ENCODE data around the gene POFUT1. TPM values are rescaled to one million over a fixed set of nuclear protein-coding genes. Genes with fewer than 3 reads are reported as not detected.

The POFUT1 gene
- total and polyA plus RNA-seq, 9 of the 15 experiments (the other 6 are each of a cell fraction or from before 2014, with no cell fraction given), result 3.5 to 44.7 (median 23.5) TPM

DNA sequence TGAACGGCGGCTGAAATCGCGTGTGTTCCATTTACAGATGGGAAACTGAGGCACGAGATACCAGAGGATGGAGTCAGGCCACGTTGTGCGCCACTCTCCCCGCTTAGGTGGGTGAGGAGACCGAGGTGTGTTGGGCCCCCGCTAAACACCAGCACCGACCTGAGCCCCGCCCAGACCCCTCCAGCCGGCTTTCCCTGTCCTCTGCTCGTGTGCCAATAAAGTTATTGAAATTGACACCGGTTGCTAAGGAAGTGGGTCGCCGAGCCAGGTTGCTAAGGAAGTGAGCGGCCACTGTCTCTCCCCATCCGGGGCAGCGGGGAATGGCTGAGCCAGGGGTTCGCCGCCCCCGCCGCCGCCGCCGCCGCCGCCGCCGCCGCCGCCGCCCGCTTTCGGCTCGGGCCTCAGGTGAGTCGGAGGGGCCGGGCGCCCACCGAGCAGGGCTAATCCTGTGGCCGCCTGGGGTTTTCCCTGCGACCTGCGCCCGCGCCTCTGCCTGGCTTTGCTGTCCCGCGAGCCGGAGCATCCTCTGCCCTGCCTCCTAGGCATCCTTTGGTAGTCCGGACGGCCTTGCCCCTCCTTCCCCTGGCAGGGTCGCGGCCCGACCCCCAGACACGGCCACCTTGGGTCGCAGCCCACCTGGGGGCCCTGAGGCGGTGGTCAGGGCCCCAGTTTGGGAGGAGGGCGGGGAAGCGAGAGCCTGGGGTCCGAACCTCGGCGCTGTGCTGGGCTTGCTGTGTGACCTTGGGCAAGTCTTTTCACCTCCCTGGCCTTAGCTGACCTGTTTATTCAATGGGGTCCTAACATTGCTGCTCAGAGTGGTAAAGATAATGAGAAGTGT lies 69.9 kb downstream of the POFUT1 start, which contains the start of gene KIF3B (continued):
- TF ChIP-seq, protein P1, sequence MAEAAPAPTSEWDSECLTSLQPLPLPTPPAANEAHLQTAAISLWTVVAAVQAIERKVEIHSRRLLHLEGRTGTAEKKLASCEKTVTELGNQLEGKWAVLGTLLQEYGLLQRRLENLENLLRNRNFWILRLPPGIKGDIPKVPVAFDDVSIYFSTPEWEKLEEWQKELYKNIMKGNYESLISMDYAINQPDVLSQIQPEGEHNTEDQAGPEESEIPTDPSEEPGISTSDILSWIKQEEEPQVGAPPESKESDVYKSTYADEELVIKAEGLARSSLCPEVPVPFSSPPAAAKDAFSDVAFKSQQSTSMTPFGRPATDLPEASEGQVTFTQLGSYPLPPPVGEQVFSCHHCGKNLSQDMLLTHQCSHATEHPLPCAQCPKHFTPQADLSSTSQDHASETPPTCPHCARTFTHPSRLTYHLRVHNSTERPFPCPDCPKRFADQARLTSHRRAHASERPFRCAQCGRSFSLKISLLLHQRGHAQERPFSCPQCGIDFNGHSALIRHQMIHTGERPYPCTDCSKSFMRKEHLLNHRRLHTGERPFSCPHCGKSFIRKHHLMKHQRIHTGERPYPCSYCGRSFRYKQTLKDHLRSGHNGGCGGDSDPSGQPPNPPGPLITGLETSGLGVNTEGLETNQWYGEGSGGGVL (CRISPR knock-in tag; IDR thresholded peaks at IDR 0.05), result no peak
- TF ChIP-seq SPI1 (IDR thresholded peaks at IDR 0.05; ENCODE audit: borderline replicate concordance, low read depth, low read length), result peak; percentile 100
- 0 out of 2 replicates have a peak, but pooled peaks have one; percentile 19 for TF ChIP-seq NCOA6 (IDR thresholded peaks at IDR 0.05)
- TF ChIP-seq EWSR1 (IDR thresholded peaks at IDR 0.05; ENCODE audit: borderline replicate concordance, low read depth, partially characterized antibody), result no peak
- no peak for TF ChIP-seq ZNF507 (tag; conservative IDR thresholded peaks at IDR 0.05)
- peak; percentile 94 for TF ChIP-seq GABPA (tag; conservative IDR thresholded peaks at IDR 0.05; ENCODE audit: low read depth)
- TF ChIP-seq BCOR (IDR thresholded peaks at IDR 0.05), result peak; percentile 69
- TF ChIP-seq RNF2 (IDR thresholded peaks at IDR 0.05), result no peak

- Histone ChIP-seq H2AFZ (ENCODE audit: low read depth, low read length) (peak overlapping the region; percentile 72), H3K4me1 (replicated peaks in 1 of 2; ENCODE audit: control insufficient read depth in 2 of 2, insufficient read depth in 2 of 2, low read length in 2 of 2) (peaks cover 6 to 10% of the 10 kb centered on the region in 2 experiments; a peak in 3 of 5 replicates), H3K9me3 (replicated peaks; ENCODE audit: control insufficient read depth, insufficient read depth, low read depth, low read length) (no peaks in the 10 kb centered on the region; the same call in 1 of the 2 replicates), H3K27me3 (ENCODE audit: control insufficient read depth in 2 of 2, insufficient read depth in 2 of 2, low read length in 2 of 2) (no peaks in the 10 kb centered on the region), H3K4me2 (ENCODE audit: insufficient read depth, low read length) (peak overlapping the region; percentile 92), H3K36me3 (ENCODE audit: control insufficient read depth, insufficient read depth, low read length) (peaks cover 4% of the 10 kb centered on the region; the same call in 1 of the 3 replicates), H3K9ac (ENCODE audit: insufficient read depth in 1 of 2, low read depth in 2 of 2, low read length in 2 of 2) (peak overlapping the region; percentile 63 to 92), H3K4me3 (peak overlapping the region; percentile 97), H3K27ac (ENCODE audit: extremely low read depth, low read depth, low read length) (peak overlapping the region; percentile 39; the same call in 2 of the 3 replicates), H3K9me1 (ENCODE audit: control insufficient read depth, insufficient read depth, low read length) (no peaks in the 10 kb centered on the region), H4K20me1 (replicated peaks; ENCODE audit: control insufficient read depth, insufficient read depth, low read length) (no peaks in the 10 kb centered on the region), H3K79me2 (ENCODE audit: control insufficient read depth, insufficient read depth, low read length) (peaks cover 7% of the 10 kb centered on the region; the same call in 1 of the 3 replicates)
- ATAC-seq (peak; percentile 14; the same call in 2 of the 3 replicates), DNase-seq (ENCODE audit: extremely low read depth in 1 of 4, low spot score in 3 of 4) (no peak), FAIRE-seq (no peak)
- intact Hi-C loops (cut with micrococcal nuclease) (no loop called here), in situ Hi-C loops (cut with MboI) (no loop called here)
- ChIA-PET CTCF (ENCODE audit: low intra/inter-chr PET ratio) (no interaction called here), POLR2A (interaction anchor here (0.7 to 0.8 kb wide), 2 partner anchors 12 to 171 kb away, joined by 3 to 6 read pairs; no protein-coding TSS in a partner anchor)
- no peak for TF ChIP-seq SPI1 (IDR thresholded peaks at IDR 0.05; ENCODE audit: borderline replicate concordance, low read depth, low read length)
- TF ChIP-seq SMARCE1 (IDR thresholded peaks at IDR 0.05), result 0 out of 2 replicates have a peak, but pooled peaks have one; percentile 19
- no peak for TF ChIP-seq ZNF592 (IDR thresholded peaks at IDR 0.05)
- no peak for TF ChIP-seq JUN (IDR thresholded peaks at IDR 0.05; ENCODE audit: borderline replicate concordance, low read depth, low read length)
- TF ChIP-seq JUN (CRISPR knock-in tag; IDR thresholded peaks at IDR 0.05; ENCODE audit: borderline replicate concordance), result no peak
- TSS peak; percentile 48 for BruUV-seq (replicated peaks)
- WGBS (ENCODE audit: insufficient coverage, low coverage, missing lambda C conversion rate), result 10% methylated on average over 4 of the region's 4 CpGs
Measured at GRCh38 chr20:32278199-32278643, 70.5 kb downstream of the POFUT1 start.

Measured in K562 (cell line).